Astrocyte of the hippocampus (primary cell): ENCODE measurements around the gene ZNF594.
"Not testable (repeated sequence)": the region's sequence is repeated elsewhere in the genome, so short reads cannot be mapped to it uniquely, and the experiment has no call there.

Source experiments
- DNase-seq: peaks from one replicate; pipeline ENCODE4 v3.0.0; 2011; ENCODE audit warnings: low read depth, low spot score

ZNF594 gene

DNA sequence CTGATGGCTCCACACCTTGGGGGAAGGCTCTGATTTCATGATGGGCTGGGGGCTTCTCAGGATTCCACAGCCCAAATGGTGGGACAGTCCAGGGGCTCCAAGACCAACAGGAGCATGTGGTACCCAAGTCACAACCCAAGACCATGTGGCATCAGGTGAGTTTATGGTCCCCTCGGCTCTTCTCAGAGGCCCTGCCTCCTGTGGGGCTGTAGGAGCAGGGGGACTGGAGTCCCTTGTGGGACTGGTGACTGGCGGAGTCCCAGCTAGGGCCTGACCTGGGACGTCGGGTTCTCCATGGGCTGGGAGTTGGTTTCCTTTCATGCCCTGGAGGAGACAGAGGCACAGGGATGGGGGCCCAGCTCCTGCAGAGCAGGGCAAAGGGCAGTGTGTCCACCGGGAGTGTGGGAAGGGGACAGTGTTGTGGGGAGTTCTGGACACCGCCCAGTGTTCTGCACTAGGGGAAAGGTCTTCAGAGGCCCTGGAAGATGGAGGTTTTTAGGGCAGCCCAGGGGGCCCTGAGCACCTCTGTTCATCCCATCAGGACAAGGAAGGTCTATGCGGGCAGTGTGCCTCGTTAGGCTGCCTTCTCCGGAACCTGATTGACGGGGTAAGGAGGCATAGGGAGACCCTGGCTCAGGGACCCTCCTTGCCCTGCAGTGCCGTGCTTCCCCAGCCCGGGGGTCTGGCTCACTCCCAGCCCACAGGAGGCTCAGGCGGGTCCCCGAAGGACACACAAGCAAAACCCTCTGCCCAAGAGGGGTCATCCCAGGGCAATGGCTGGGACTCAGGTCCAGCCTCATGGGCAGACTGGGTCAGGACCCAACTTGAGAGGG lies 54.9 kb downstream of the ZNF594 start:
- not testable (repeated sequence) for DNase-seq

GRCh38 chr17:5135726-5136579 lies 55.7 kb downstream of the ZNF594 start:
- DNase-seq, result no peak

DNA sequence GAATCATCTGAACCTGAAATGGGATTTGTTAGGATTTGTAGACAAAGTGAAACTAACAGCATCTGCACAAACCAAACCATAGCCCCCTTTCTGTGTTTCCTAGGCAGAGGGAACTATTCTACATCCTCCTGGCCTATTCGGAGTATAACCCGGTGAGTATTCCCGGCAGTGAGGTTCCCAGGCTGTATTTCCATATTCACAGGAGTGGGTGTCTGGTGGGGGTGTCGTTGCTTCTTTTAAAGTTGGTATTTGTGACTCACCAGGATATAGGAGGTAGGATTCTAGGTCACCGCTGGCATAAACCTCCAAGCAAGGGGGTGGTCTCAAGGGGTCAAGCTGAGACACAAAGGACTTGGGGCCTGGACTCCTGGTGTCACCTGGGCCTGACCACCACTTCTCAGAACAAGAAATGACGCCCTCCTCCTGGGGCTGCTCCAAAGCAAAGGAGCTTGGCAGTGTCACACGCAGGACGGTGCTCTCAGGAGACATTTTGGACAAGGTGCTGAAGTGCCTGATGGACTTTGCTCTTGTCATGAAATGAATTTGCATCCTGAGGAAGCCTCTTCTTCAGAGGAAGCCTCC lies 56.4 kb downstream of the ZNF594 start:
- not testable (repeated sequence) for DNase-seq

GRCh38 chr17:5134571-5134970 lies 57.1 kb downstream of the ZNF594 start:
- DNase-seq, result not testable (repeated sequence)

DNA sequence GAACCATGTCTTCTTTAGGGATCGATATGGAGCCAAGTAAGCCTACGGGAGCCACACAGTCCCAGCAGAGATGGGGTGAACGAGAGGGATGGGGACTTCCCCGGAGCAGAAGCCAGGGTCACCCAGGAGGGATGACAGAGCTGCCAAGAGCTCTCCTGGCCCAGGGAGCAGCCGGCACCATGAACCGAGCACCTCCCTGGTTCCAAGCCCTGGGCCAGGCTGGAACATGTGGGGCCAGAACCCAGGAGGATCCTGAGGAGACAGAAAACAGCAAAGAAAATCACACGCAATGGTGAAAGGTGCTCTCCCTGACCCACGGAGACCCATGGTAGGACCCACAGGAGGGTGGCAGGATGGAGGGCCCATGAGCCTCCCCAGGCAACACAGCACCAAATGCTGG lies 57.7 kb downstream of the ZNF594 start:
- DNase-seq, result not testable (repeated sequence)

GRCh38 chr17:5133311-5133710 lies 58.4 kb downstream of the ZNF594 start:
- no peak for DNase-seq

DNA sequence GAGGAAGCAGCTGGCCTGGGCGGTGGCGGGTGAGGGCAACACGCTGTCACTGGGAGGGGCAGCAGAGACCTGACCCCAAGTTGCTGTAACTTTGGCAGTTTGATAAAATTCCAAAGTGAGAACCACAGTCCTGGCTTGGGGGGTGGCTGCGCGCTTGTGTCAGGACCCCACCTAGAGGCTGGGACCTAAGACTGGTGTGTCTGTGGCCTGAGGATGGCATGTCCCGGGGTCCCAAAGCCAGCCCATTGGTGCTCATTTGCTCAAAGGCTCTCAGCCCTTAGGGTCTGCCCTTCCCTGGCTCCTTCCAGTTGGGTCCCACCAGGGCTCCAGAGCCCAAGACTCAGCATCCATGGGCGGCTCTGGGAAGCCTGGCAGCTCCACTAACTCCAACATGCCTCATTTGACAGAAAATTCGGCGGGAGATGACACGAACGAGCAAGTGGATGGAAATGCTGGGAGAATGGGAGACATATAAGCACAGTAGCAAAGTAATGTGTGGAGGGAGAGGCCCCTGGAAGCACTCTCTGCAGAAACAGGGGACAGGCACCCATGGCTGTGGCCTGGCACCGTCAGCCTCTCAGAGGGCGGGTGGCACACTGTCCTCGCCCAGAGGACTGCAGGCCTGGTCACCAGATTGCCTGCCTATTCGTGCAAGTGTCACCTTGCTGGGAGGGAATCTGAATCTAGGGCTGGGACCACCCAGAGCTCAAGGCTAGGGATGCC lies 59.0 kb downstream of the ZNF594 start:
- DNase-seq, result not testable (repeated sequence)

GRCh38 chr17:5131799-5132502 lies 59.7 kb downstream of the ZNF594 start:
- DNase-seq, result not testable (repeated sequence)

GRCh38 chr17:5131146-5131715 lies 60.4 kb downstream of the ZNF594 start:
- no peak for DNase-seq

- not testable (repeated sequence) for DNase-seq
Observed at GRCh38 chr17:5130687-5131086, 61.0 kb downstream of the ZNF594 start.

DNA sequence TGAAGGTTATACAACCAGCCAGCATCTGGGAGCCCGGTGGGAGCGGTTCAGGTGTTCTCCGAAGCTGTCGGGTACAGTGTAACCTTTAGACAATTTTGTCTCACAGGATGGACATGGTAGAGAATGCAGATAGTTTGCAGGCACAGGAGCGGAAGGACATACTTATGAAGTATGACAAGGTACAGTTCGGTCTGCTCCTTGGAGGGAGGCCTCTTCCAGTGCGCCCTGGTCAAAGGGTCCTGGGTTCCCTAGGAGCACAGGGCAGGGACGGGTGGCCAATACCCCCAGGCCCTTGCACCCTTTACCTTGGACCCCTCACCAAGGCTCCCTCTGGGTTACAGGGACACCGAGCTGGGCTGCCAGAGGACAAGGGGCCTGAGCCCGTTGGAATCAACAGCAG lies 61.4 kb downstream of the ZNF594 start:
- not testable (repeated sequence) for DNase-seq

- not testable (repeated sequence) for DNase-seq
Observed at GRCh38 chr17:5129770-5130169, 61.9 kb downstream of the ZNF594 start.
